IgD-negative memory B cell (primary cell): ENCODE data around the gene SFXN2. TPM values are rescaled to one million over a fixed set of nuclear protein-coding genes. Genes with fewer than 3 reads are reported as not detected.
A peak's percentile ranks its signal among the peaks of the same experiment; 100 is the strongest.
"Not testable (repeated sequence)": the region's sequence is repeated elsewhere in the genome, so short reads cannot be mapped to it uniquely, and the experiment has no call there.

Source experiments
- H3K27ac Mint-ChIP-seq, 3 donors: one replicate each; pipeline ENCODE4 v1.8.0; 2020 to 2022; ENCODE audit warnings: mild to moderate bottlenecking in 3 of 3, mixed read lengths in 3 of 3, moderate library complexity in 1 of 3
- H3K27me3 Mint-ChIP-seq: one replicate; pipeline ENCODE4 v1.8.0; 2021; ENCODE audit warnings: mixed read lengths
- H3K36me3 Mint-ChIP-seq: one replicate; pipeline ENCODE4 v1.8.0; 2020; ENCODE audit warnings: mild to moderate bottlenecking, mixed read lengths
- H3K4me1 Mint-ChIP-seq, 3 donors: one replicate each; pipeline ENCODE4 v1.8.0; 2020 to 2022; ENCODE audit warnings: mixed read lengths in 3 of 3, mild to moderate bottlenecking in 1 of 3
- H3K4me3 Mint-ChIP-seq, 4 donors: one replicate each; pipeline ENCODE4 v1.8.0; 2020 to 2022; ENCODE audit warnings: mild to moderate bottlenecking in 4 of 4, mixed read lengths in 4 of 4, moderate library complexity in 3 of 4
- H3K9me3 Mint-ChIP-seq, 3 donors: one replicate each; pipeline ENCODE4 v1.8.0; 2020 to 2021; ENCODE audit warnings: mixed read lengths in 3 of 3, mild to moderate bottlenecking in 1 of 3
- polyA plus RNA-seq: library from polyadenylated mRNA; unstranded; fragments of 300-500 nt; fragmentation: Illumina TruSeq; gene quantifications from one replicate; pipeline ENCODE4 v1.2.3, GENCODE V29; 2021

The SFXN2 gene
- polyA plus RNA-seq, 1 donor from 2014 or later, result 6.4 TPM

DNA sequence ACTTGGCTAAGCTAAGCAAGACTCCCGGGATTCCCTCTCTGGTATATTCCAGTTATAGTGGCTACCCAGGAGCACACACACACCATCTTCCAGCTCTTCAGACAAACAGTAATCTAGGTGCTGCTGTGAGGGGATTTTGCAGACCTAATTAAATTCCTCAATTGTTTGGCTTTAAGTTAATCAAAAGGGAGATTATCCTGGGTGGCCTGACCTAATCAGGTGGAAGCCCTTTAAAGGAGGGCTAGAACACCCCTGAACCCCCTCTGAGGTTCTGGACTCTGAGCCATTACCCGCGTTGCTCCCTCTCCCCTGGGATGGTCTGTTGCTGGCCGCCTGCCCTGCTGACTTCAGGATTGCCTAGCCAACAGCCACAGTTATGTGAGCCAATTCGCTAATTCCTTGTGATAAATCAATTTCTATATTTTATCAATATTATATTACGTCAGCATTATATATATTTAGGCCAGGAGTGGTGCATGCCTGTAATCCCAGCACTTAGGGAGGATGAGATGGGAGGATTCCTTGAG, 6.4 kb downstream of the SFXN2 start:
- peak overlapping the region in 1 of 4 donors; percentile 24 for H3K4me3 Mint-ChIP-seq
- no peaks in the 10 kb centered on the region for H3K27me3 Mint-ChIP-seq

DNA sequence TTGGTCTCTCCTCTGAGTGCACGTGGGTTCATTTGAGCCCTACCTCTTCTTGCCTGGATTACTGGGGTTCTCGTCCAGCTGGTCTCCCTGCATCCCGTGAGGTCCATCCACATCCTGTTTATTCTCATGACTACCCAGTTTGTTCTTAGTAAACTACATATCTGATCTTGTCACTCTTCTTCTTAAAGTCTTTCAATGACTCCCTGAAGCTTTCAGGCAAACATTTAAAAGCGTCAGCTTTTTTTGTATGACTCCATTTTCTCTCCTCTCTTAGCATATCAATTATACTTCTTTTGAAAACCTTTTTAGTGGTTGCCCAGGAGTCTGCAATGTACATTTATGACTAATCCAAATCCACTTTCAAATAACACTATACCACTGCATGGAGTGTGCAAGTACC, 7.5 kb downstream of the SFXN2 start:
- Mint-ChIP-seq H3K4me1 (peaks cover 3 to 11% (median 9%) of the 10 kb centered on the region in 3 donors), H3K9me3 (no peaks in the 10 kb centered on the region), H3K27me3 (no peaks in the 10 kb centered on the region), H3K4me3 (no peak overlapping the region), H3K27ac (peak overlapping the region in 1 of 3 donors; percentile 80), H3K36me3 (peaks cover 3% of the 10 kb centered on the region)

More for the DNA sequence above, 6.4 kb downstream of the SFXN2 start:
- Mint-ChIP-seq H3K9me3 (no peaks in the 10 kb centered on the region), H3K27ac (peak overlapping the region in 1 of 3 donors; percentile 48), H3K4me1 (peaks cover 3 to 16% (median 12%) of the 10 kb centered on the region in 3 donors), H3K36me3 (peaks cover 3% of the 10 kb centered on the region)

DNA sequence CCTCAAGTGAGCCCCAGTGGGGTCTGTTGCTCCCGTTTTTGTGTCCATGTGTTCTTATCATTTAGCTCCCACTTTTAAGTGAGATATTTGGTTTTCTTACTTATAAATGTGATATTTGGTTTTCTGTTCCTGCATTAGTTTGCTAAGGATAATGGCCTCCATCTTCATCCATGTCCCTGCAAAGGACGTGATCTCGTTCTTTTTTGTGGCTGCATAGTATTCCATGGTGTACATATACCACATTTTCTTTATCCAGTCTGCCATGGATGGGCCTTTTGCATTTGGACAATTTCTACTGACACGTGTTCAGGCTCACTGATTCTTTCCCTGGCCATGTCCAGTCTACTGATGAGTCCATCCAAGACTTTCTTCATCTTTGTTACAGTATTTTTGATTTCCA, 9.6 kb downstream of the SFXN2 start:
- Mint-ChIP-seq H3K27me3 (no peaks in the 10 kb centered on the region), H3K4me3 (no peak overlapping the region), H3K27ac (no peak overlapping the region), H3K36me3 (peaks cover 1% of the 10 kb centered on the region), H3K4me1 (peaks cover 0 to 6% (median 4%) of the 10 kb centered on the region in 3 donors), H3K9me3 (no peaks in the 10 kb centered on the region)

DNA sequence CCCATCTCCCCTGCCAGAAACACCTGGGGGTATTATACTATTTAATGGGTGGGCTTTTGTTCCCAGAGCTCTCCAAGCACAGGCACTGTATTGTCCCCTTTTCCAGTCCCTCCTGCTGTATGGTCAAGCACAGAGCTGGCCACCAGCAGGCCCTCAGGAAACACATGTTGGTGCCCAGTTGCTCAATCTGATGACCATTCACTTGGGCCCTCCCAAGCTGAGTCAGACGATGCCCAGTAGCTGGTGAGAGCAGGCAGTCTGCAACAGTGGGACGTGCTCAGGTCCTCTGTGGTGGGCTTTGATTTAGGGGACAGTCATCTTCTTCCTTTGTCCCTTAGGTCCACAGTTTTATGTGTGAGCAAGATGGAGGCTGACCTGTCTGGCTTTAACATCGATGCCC, 11.8 kb downstream of the SFXN2 start:
- H3K4me3 Mint-ChIP-seq, result no peak overlapping the region
- peaks cover 0 to 4% (median 1%) of the 10 kb centered on the region in 3 donors for H3K4me1 Mint-ChIP-seq
- H3K27ac Mint-ChIP-seq, result peak overlapping the region in 1 of 3 donors; percentile 7
- H3K27me3 Mint-ChIP-seq, result no peaks in the 10 kb centered on the region
- no peaks in the 10 kb centered on the region for H3K9me3 Mint-ChIP-seq
- H3K36me3 Mint-ChIP-seq, result no peaks in the 10 kb centered on the region

DNA sequence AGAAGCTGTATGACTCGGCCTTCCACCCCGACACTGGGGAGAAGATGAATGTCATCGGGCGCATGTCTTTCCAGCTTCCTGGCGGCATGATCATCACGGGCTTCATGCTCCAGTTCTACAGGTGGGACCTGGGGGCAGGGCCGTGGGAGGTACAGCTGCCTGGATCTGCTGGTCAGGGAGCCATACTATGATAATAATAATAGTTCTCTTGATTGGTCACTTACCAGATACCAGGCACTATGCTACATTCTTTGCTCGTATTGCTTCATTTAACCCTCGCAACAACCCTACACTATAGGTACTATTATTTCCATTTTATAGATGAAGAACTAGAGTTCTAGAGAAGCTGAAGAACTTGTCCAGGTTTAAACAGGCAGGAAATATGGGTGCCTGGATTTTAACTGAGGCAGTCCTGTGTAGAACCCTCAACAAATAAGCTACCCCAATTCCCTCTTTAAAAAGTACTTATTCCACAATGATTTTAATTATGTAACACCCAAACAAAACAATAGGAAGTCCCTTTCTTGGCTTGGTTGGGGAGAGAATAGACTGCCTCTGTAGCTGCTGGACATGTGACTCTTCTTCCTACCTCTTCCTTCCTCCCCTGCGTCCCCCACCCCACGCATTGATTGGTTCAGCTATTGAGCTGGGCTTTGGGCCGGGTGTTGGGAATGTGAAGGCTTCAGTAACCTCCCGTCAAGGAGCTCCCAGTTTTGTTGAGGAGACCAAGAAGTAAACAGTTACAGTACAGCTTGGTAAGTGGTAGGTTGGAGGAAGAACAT, 12.8 kb downstream of the SFXN2 start:
- Mint-ChIP-seq H3K4me3 (no peak overlapping the region), H3K36me3 (no peaks in the 10 kb centered on the region), H3K4me1 (peaks cover 0 to 1% (median 0%) of the 10 kb centered on the region in 3 donors), H3K27me3 (no peaks in the 10 kb centered on the region), H3K9me3 (no peaks in the 10 kb centered on the region), H3K27ac (no peak overlapping the region)

GRCh38 chr10:102729029-102730026, 14.9 kb downstream of the SFXN2 start:
- Mint-ChIP-seq H3K9me3 (no peaks in the 10 kb centered on the region), H3K27me3 (no peaks in the 10 kb centered on the region), H3K27ac (no peak overlapping the region), H3K36me3 (no peaks in the 10 kb centered on the region), H3K4me1 (peaks cover 0 to 1% (median 0%) of the 10 kb centered on the region in 3 donors), H3K4me3 (no peak overlapping the region)

GRCh38 chr10:102731222-102731800, 16.9 kb downstream of the SFXN2 start:
- Mint-ChIP-seq H3K27me3 (no peaks in the 10 kb centered on the region), H3K4me1 (peaks cover 0 to 1% (median 0%) of the 10 kb centered on the region in 3 donors), H3K9me3 (no peaks in the 10 kb centered on the region), H3K36me3 (peaks cover 6% of the 10 kb centered on the region), H3K4me3 (no peak overlapping the region), H3K27ac (no peak overlapping the region)

GRCh38 chr10:102732661-102733060, 18.2 kb downstream of the SFXN2 start:
- H3K27me3 Mint-ChIP-seq, result no peaks in the 10 kb centered on the region
- peaks cover 0 to 1% (median 0%) of the 10 kb centered on the region in 3 donors for H3K4me1 Mint-ChIP-seq
- H3K9me3 Mint-ChIP-seq, result no peaks in the 10 kb centered on the region
- no peak overlapping the region for H3K4me3 Mint-ChIP-seq
- H3K27ac Mint-ChIP-seq, result no peak overlapping the region
- H3K36me3 Mint-ChIP-seq, result peaks cover 6% of the 10 kb centered on the region

DNA sequence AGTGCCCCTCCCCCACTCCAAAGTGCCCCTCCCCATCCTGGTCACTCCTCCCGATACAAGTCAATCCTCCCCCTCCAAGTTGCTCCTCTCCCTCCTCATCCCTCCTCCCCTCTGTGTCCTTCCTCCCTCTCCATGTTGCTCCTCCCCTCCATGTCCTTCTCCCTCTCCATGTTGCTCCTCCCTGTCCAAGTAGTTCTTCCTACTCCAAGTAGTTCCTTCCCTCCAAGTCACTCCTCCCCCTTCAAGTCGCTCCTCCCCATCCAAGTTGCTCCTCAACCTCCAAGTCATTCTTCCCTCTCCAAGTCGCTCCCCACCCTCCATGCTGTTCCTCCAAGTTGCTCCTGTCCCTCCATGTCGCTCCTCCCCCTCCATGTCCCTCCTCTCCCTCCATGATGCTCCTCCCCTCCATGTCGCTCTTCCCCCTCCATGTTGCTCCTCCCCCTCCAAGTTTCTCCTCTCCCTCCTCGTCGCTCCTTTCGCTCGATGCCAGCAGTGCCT, 20.7 kb downstream of the SFXN2 start:
- Mint-ChIP-seq H3K27me3 (no peaks in the 10 kb centered on the region), H3K36me3 (peaks cover 6% of the 10 kb centered on the region), H3K9me3 (no peaks in the 10 kb centered on the region), H3K4me1 (no peaks in the 10 kb centered on the region), H3K27ac (peak overlapping the region in 1 of 3 donors; percentile 74), H3K4me3 (no peak overlapping the region)

- Mint-ChIP-seq H3K4me3 (no peak overlapping the region), H3K27me3 (no peaks in the 10 kb centered on the region), H3K9me3 (peaks cover 0 to 4% (median 0%) of the 10 kb centered on the region in 3 donors), H3K4me1 (peaks cover 4 to 10% (median 7%) of the 10 kb centered on the region in 3 donors), H3K36me3 (peaks cover 6% of the 10 kb centered on the region), H3K27ac (no peak overlapping the region)
Measured at GRCh38 chr10:102738692-102739121, 24.3 kb downstream of the SFXN2 start.

DNA sequence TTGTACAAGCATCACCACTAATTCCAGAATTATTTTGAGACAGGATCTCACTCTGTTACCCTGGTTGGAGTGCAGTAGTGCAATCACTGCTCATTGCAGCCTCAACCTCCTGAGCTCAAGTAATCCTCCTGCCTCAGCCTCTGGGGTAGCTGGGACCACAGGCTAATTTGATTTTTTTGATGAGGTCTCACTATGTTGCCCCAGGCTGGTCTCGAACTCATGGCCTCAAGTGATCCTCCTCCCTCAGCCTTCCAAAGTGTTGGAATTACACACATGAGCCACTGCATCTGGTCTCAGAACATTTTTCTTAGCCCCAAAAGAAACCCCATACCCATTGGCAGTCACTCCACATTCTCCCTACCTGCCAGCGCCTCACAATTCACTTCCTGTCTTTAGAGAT, 25.8 kb downstream of the SFXN2 start:
- H3K36me3 Mint-ChIP-seq, result peaks cover 3% of the 10 kb centered on the region
- H3K4me3 Mint-ChIP-seq, result no peak overlapping the region
- no peaks in the 10 kb centered on the region for H3K27me3 Mint-ChIP-seq
- H3K4me1 Mint-ChIP-seq, result peaks cover 12 to 19% (median 17%) of the 10 kb centered on the region in 3 donors
- peaks cover 0 to 4% (median 0%) of the 10 kb centered on the region in 3 donors for H3K9me3 Mint-ChIP-seq
- peak overlapping the region in 1 of 3 donors; percentile 62 for H3K27ac Mint-ChIP-seq

DNA sequence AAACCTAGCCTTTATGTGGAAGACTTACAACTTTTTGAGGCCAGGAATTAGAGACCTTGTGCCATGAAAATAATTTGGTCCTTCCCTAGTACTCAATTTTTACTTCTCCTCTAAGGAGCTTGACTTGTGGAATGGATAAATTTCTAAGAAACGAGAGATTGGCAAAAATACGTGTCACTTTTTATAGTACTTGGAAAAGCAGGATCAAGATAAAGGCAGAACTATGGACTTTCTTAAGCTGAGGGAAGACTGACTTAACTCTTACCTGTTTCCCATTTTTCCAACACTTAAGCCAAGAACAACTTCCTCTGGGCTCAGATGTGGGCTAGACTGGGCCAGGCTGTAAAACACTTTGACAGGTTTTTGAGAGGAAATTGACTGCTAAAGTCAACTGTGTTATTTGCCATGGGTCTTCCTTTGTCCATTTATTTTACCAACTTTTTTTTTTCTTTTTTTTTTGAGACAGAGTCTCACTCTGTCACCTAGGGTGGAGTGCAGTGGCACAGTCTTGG, 27.3 kb downstream of the SFXN2 start:
- Mint-ChIP-seq H3K36me3 (no peaks in the 10 kb centered on the region), H3K27ac (no peak overlapping the region), H3K27me3 (no peaks in the 10 kb centered on the region), H3K9me3 (peaks cover 0 to 4% (median 0%) of the 10 kb centered on the region in 3 donors), H3K4me3 (peak overlapping the region in 1 of 4 donors; percentile 12), H3K4me1 (peaks cover 20 to 31% (median 23%) of the 10 kb centered on the region in 3 donors)

DNA sequence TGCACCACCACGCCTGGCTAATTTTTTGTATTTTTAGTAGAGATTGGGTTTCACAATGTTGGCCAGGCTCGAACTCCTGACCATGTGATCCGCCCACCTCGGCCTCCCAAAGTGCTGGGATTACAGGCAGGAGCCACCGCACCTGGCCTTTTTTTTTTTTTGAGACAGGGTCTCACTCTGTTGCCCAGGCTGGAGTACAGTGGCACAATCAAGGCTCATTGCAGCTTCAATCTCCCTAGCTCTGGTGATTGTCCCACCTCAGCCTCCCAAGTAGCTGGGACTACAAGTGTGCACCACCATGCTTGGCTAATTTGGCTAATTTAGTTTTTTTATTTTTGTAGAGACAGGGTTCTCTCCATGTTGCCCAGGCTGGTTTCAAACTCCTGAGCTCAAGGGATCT, 27.9 kb downstream of the SFXN2 start:
- not testable (repeated sequence) for H3K36me3 Mint-ChIP-seq, H3K4me3 Mint-ChIP-seq, H3K27me3 Mint-ChIP-seq, H3K27ac Mint-ChIP-seq, H3K9me3 Mint-ChIP-seq
- H3K4me1 Mint-ChIP-seq, result peaks cover 20 to 31% (median 23%) of the 10 kb centered on the region in 3 donors

GRCh38 chr10:102743078-102743587, 28.7 kb downstream of the SFXN2 start:
- peak overlapping the region; percentile 68 to 95 (median 94) for H3K4me3 Mint-ChIP-seq
- no peaks in the 10 kb centered on the region for H3K36me3 Mint-ChIP-seq
- no peaks in the 10 kb centered on the region for H3K27me3 Mint-ChIP-seq
- peaks cover 20 to 31% (median 24%) of the 10 kb centered on the region in 3 donors for H3K4me1 Mint-ChIP-seq
- peak overlapping the region; percentile 15 to 90 (median 89) for H3K27ac Mint-ChIP-seq
- peaks cover 0 to 4% (median 0%) of the 10 kb centered on the region in 3 donors for H3K9me3 Mint-ChIP-seq
